GM18909 (cell line): Measurements from ENCODE around the gene RPL31.
"Not testable (repeated sequence)": the region's sequence is repeated elsewhere in the genome, so short reads cannot be mapped to it uniquely, and the experiment has no call there.

Experiments
- ATAC-seq: cut with Tn5 transposase; IDR thresholded peaks from one replicate; pipeline ENCODE4 v1.9.1; 2021; ENCODE audit warnings: mild to moderate bottlenecking; ENCODE audit not compliant: unreplicated experiment, poor library complexity

Gene RPL31

GRCh38 chr2:101023327-101024107 is 21.4 kb downstream of the RPL31 start:
- ATAC-seq = no peak

DNA sequence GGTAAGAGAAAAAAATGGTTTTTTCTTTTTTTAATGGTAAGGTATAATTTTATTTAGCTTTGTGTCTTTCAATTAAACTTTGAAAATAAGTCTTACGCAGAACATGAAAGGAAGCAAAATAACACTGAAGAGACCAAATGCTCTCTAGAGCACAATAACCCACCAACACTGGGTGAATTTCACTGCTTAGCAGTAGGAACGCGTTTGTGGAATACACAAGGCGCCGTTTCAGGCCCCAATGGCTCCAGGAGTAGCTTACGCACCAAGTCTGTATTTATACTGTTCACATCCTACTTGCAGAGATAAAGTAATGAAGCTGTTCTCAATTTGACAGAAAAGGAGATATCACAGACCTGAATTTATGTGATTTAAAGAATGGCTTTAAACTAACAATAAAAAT is 23.5 kb downstream of the RPL31 start:
- ATAC-seq = no peak

DNA sequence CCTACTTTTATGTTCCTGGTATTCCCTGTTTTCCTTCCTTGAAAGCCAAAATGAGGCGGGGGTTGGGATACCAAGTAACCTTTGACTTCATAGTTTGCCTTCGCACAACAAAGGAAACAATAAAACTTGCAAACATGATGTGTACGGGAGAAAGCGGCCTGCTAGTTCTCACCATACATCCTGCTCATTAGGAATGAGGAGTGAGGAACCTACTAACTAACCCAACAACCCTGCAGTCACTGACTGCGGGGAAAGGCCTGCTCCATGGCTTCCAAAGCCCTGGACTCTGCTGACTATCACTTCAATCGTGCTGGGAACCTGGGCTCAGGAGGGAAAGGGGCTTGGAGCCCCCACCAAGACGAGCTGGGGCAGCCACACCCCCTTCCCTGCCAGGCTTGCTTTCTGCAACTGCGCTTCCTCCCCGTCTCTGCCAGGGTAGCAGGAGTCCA is 24.2 kb downstream of the RPL31 start:
- no peak for ATAC-seq

GRCh38 chr2:101026923-101027469 is 24.9 kb downstream of the RPL31 start:
- ATAC-seq = no peak

DNA sequence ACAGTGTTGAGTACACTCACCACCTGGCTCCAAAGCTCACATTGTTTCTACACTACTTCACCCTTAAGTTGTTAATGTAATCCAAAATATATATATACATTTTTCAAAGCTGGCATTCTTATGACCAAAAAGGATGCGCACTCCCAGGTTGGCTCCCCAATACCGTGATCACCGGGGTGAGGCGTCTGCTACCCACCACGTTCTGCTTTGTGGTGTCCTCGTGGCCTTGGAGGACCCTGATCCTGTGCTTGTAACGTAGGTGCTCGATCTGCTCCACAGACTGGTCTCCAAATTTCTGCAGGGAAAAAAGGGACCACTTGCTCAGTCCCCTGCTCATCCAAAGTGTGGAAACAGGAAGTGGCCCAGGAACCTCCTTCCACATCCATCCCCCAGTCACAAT is 25.8 kb downstream of the RPL31 start:
- ATAC-seq = no peak

DNA sequence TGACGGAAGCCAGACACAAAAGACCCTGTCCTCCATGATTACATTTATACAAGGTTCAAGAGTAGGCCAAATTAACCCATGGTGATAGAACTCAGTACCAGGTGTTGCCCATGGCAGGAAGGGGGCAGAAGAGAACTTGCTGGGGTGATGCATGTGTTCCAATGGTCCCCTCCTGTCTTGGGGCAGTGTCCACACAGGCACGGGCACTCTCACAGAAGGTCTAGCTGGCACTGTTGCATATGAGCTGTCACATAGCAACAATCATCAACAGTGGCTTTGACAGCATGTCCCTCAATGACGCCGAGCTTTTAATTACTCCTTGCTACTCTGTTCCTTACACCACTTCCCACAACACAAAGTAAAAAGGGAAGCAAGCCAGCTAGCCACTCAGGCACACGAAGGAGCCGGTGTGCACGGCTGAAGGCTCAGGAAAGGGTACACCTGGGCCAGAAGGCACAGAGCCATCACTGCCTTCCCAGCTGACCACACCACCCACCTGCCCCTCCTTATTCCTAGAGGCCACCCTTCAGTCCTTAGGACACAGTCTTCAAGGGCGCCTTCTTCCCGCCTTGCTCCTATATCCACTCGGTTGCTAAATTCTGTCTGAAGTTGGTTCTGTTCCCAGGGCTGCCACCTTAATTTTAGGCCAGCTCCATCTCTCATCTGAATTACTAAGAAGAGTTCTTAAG is 28.9 kb downstream of the RPL31 start:
- no peak for ATAC-seq

- no peak for ATAC-seq
Observed at GRCh38 chr2:101032084-101032776, 30.1 kb downstream of the RPL31 start.

DNA sequence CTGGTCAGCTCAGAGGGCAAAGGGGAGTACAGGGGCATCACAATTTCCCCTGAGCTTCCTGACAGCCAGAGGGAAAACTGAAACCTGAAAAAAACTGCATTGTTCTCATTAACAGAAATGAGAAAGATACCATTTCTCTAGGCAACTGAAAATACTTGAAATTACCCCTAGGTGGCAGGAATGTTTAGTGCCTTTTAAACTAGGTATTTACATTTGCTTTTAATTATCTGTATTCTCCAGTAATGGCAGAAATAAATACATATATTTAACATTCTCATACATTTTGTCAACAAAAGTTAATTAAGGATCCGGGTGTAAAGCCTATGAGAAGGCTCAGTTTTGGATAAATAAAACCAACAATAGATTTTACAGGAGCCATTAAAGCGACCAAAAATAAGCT is 34.5 kb downstream of the RPL31 start:
- no peak for ATAC-seq

DNA sequence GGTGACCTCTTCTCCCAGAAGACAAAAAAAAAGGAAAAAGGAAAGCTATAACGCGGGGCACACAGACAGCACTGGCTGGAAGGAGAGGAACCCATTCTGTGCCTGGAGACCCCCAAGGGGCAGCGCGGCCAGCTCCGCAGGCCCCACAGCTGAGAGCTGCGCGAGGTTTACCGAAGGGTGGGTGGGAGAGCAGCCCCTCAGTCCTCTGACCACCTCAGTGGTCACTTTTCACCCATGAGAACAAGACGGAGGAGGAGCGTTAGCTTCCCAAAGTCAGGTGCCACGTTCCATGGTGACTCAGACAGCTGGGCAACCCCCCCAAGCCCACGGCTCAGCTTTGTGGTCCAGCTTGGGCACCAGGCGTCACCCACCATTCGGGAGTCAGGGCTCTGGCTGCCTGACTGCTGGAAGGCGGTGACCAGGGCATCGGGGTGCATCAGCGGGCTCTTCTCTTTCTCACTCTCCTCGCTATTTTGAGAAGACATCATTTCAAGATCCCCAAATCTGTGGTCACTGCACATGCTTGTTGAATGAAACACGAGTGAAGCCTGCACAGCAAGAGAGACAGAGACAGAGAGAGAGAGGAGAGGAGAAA is 35.2 kb downstream of the RPL31 start:
- no peak for ATAC-seq

DNA sequence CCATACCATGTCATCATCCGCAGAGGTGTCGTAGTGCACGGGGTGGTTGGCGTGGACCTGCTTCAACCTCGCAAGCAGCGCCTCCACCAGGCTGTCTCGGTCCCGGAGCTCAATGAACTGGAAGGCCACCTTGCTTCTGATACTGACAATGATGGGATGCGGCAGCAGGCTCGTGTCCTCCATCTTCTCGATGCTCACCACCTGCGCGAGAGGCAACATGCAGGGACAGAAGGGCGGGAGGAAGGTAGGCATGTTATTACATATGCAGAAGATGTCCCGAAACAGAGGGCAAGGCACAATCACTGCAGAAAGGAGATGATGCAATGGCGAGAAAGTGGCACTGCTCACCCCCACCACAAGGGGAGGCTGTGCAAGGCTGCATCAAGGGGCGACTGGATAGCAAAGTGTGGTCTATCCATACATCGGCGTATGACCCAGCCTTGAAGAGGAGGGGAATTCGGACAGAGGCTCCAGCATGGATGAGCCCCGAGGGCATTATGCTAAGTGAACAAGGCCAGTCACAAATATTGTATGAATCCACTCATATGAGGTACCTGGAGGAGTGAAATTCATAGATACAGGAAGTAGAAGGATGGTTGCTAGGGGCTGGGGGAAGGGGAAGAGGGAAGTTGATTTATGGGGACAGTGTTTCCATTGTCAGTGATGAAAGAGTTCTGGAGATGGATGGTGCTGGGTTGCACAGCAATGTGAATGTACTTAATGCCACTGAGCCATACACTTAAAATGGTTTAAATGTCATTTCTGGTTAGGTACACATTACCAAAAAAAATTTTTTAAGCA is 36.6 kb downstream of the RPL31 start:
- no peak for ATAC-seq

DNA sequence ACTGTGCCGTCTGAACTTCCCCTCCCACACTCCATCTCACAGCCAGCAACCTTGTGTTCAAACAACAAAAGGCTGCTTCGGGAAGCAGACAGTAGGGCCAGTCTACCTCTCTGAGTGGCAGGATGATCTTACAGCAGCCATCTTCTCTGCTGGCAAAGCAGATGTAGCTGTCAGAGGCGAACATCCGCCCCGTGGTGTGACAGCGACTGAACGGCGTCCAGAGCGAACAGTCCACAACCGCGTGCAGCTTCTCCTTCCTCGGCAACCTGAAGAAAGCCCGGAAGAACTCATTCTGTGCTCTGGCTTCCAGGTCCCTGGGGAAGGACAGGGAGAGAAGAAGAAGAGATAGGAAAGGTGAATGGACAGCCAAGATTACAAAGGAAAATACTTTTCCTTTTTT is 38.0 kb downstream of the RPL31 start:
- ATAC-seq = no peak

DNA sequence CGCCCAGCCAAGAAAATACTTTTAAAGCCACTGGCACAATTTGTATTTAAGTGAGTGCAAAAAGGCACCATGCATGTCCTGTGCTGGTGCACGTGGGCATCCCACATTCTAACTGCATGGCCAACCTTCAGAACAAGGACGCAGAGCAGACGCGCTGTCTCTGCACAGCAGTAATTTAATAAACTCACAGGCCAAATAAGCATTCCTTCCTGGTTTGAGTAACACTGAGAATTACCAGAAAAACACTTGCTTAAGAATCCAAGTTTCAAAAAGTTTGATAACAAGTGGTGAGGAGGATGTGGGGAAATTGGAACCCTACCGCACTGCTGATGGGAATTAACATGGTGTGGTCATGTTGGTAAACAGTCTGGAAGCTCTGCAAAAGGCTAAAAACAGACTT is 38.7 kb downstream of the RPL31 start:
- ATAC-seq = no peak

GRCh38 chr2:101041413-101041812 is 39.3 kb downstream of the RPL31 start:
- no peak for ATAC-seq

DNA sequence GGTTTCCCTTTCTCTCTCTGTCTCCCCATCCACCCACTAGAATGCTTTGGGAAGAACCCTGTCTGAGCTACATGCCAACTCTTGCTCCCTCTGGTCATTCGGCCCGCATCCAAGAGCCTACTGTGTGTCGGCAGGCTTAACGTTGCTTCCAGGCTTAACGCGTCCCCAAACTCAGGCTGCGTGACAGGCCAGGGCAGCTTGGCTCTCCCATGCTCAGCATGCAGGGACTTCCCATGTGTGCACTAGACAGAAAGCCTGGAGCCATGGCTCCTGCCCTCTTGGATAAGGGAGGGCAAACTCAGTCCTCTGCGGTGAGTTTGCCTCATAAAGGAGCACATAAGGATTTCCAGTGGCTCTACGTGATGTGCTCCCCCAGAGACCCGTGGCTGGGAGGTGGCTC is 43.2 kb downstream of the RPL31 start:
- no peak for ATAC-seq

GRCh38 chr2:101047075-101047766 is 45.1 kb downstream of the RPL31 start:
- ATAC-seq = no peak

DNA sequence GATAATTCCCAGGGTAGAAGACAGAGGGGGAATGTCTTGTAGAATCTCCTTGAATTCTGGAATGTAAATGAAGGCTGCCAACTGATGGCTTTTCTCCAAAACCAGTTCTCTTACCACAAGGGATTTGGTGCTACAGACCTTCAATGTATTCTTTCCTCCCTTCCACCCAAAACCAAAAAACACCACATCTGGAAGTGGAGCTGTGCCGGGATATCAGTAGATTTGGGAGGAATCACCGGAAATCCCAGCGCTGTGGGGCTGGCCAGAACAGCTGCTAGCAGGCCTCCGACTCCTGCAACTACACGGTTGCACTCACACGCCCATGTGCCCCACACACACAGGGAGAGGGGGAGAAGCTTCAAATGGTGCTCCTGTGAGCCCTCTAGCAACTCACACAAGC is 45.7 kb downstream of the RPL31 start:
- no peak for ATAC-seq

- no peak for ATAC-seq
Observed at GRCh38 chr2:101048756-101049155, 46.7 kb downstream of the RPL31 start.

DNA sequence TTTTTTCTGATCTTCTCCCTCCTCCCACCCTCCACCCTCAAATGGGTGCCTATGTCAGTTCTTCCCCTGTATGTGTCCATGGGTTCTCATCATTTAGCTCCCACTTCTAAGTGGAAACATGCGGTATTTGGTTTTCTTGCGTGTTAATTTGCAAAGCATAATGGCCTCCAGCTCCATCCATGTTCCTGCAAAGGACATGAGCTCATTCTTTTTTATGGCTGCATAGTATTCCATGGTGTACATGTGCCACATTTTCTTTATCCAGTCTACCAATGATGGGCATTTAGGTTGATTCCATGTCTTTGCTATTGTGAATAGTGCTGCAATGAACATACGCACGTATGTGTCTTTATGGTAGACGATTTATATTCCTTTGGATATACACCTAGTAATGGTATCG is 48.8 kb downstream of the RPL31 start:
- ATAC-seq = not testable (repeated sequence)

DNA sequence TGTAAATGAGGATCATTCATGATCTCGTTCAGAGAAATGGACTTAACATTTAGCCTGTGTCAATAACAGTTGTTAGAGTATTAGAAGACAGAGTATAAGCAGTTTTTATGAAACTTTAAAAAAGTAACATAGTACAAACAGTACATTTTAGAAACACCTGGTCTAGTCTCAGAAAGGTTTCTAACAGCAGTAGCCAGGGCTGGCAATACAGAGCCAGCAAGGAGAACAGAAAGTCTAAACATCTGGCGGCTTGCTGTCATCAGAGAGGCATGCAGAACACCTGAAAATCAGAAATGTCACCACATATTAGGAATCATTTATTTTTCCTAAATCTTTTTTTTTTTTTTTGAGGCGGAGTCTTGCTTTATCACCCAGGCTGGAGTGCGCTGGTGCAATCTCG is 50.1 kb downstream of the RPL31 start:
- no peak for ATAC-seq
